Right renal cortex interstitium (tissue), 3 donors: ENCODE data around the gene METAP1. TPM values are rescaled to one million over a fixed set of nuclear protein-coding genes. Genes with fewer than 3 reads are reported as not detected.
"Not testable (repeated sequence)": the region's sequence is repeated elsewhere in the genome, so short reads cannot be mapped to it uniquely, and the experiment has no call there.

Experiments used
- DNase-seq, 3 donors: peaks; one replicate each; pipeline ENCODE4 v3.0.0-alpha.2; 2013; ENCODE audit warnings: low read depth in 3 of 3, low spot score in 2 of 3
- polyA plus RNA-seq, 3 donors: library from polyadenylated mRNA; unstranded; fragments of 120-200 nt; gene quantifications; one replicate each; pipeline ENCODE4 v1.2.1, GENCODE V29; 2013; ENCODE audit not compliant: insufficient read length in 3 of 3

METAP1 gene
- polyA plus RNA-seq, 3 donors = 68.3 to 73.8 (median 73.6) TPM

- DNase-seq = peak in 1 of 3 donors; percentile 13
These were observed 689 bp downstream of the METAP1 start for GRCh38 chr4:98996056-98996764.

GRCh38 chr4:98996765-98997068, 1.2 kb downstream of the METAP1 start:
- DNase-seq = no peak

GRCh38 chr4:98997166-98997565, 1.6 kb downstream of the METAP1 start:
- no peak for DNase-seq

- DNase-seq = no peak
These were observed 3.0 kb downstream of the METAP1 start for GRCh38 chr4:98998551-98998950.

GRCh38 chr4:99002279-99002678, 6.8 kb downstream of the METAP1 start:
- no peak for DNase-seq

GRCh38 chr4:99008051-99008450, 12.5 kb downstream of the METAP1 start:
- DNase-seq = no peak

GRCh38 chr4:99011910-99012309, 16.4 kb downstream of the METAP1 start:
- no peak for DNase-seq

- no peak for DNase-seq
These were observed 17.9 kb downstream of the METAP1 start for GRCh38 chr4:99013402-99013843.

GRCh38 chr4:99013884-99014523, 18.5 kb downstream of the METAP1 start:
- DNase-seq = no peak

- no peak for DNase-seq
These were observed 25.9 kb downstream of the METAP1 start for GRCh38 chr4:99021386-99021785.

- no peak for DNase-seq
These were observed 27.0 kb downstream of the METAP1 start for GRCh38 chr4:99022566-99022965.

GRCh38 chr4:99023800-99024251, 28.3 kb downstream of the METAP1 start:
- DNase-seq = not testable (repeated sequence)

GRCh38 chr4:99024481-99025275, 29.2 kb downstream of the METAP1 start:
- no peak for DNase-seq

- no peak for DNase-seq
These were observed 30.0 kb downstream of the METAP1 start for GRCh38 chr4:99025506-99025905.

- DNase-seq = no peak
These were observed 31.8 kb downstream of the METAP1 start for GRCh38 chr4:99027304-99027703.

GRCh38 chr4:99028187-99028586, 32.7 kb downstream of the METAP1 start:
- DNase-seq = no peak

- DNase-seq = no peak
These were observed 33.7 kb downstream of the METAP1 start for GRCh38 chr4:99029018-99029735.

- DNase-seq = no peak
These were observed 34.3 kb downstream of the METAP1 start for GRCh38 chr4:99029852-99030251.

GRCh38 chr4:99033956-99034355, 38.4 kb downstream of the METAP1 start:
- no peak for DNase-seq

GRCh38 chr4:99038213-99038612, 42.7 kb downstream of the METAP1 start:
- no peak for DNase-seq

GRCh38 chr4:99043346-99043745, 47.8 kb downstream of the METAP1 start:
- no peak for DNase-seq
